Nephron (organoid): ENCODE data around the gene MPRIP.
A peak's percentile ranks its signal among the peaks of the same experiment; 100 is the strongest.
"Not testable (repeated sequence)": the region's sequence is repeated elsewhere in the genome, so short reads cannot be mapped to it uniquely, and the experiment has no call there.

Experiments
- H3K27ac Mint-ChIP-seq, 3 experiments: 2 replicates each; pipeline ENCODE4 v1.8.0; 2020; ENCODE audit warnings: mixed read lengths in 3 of 3, mild to moderate bottlenecking in 2 of 3, moderate library complexity in 1 of 3
- H3K27me3 Mint-ChIP-seq: 2 replicates; pipeline ENCODE4 v1.8.0; 2021; ENCODE audit warnings: low read depth, mild to moderate bottlenecking, moderate library complexity, mixed read lengths
- H3K36me3 Mint-ChIP-seq: 2 replicates; pipeline ENCODE4 v1.8.0; 2020; ENCODE audit warnings: low read depth, mixed read lengths
- H3K4me1 Mint-ChIP-seq: 2 replicates; pipeline ENCODE4 v1.8.0; 2020; ENCODE audit warnings: mixed read lengths
- H3K4me3 Mint-ChIP-seq, 3 experiments: 2 replicates each; pipeline ENCODE4 v1.8.0; 2020; ENCODE audit warnings: mild to moderate bottlenecking in 3 of 3, mixed read lengths in 3 of 3, moderate library complexity in 2 of 3
- H3K9me3 Mint-ChIP-seq: 2 replicates; pipeline ENCODE4 v1.8.0; 2020; ENCODE audit warnings: mixed read lengths
- TF ChIP-seq, protein P1 (sequence below), 3 experiments: fragments of 200-600 bp; sonication (generic); IDR thresholded peaks; one replicate each; pipeline ENCODE4 v1.5.0; 2021; ENCODE audit warnings: antibody characterized with exemption in 3 of 3; ENCODE audit not compliant: unreplicated experiment in 3 of 3

Gene MPRIP

DNA sequence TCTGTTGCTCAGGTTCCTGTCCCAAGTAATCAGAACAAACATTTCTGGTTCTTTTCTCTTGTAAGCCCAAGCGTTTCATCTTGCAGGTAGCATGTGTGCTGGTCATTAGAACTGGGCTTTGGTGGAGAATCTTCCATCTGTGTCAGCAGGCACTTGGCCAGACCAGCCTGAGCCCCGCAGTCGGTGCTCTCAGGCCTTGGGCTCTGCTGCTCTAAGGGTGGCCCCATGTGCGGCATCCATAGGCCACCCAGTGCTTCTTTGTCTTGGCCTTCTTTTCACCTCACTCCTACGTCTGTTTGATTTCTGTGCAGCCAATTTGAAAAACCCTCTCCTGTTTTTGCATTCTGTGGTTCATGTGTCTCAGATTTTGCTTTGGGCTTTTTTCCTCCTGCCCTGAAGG lies 112.3 kb downstream of the MPRIP start:
- H3K4me1 Mint-ChIP-seq: no peaks in the 10 kb centered on the region
- peaks cover 65% of the 10 kb centered on the region for H3K36me3 Mint-ChIP-seq
- TF ChIP-seq, protein P1, sequence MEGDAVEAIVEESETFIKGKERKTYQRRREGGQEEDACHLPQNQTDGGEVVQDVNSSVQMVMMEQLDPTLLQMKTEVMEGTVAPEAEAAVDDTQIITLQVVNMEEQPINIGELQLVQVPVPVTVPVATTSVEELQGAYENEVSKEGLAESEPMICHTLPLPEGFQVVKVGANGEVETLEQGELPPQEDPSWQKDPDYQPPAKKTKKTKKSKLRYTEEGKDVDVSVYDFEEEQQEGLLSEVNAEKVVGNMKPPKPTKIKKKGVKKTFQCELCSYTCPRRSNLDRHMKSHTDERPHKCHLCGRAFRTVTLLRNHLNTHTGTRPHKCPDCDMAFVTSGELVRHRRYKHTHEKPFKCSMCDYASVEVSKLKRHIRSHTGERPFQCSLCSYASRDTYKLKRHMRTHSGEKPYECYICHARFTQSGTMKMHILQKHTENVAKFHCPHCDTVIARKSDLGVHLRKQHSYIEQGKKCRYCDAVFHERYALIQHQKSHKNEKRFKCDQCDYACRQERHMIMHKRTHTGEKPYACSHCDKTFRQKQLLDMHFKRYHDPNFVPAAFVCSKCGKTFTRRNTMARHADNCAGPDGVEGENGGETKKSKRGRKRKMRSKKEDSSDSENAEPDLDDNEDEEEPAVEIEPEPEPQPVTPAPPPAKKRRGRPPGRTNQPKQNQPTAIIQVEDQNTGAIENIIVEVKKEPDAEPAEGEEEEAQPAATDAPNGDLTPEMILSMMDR (IDR thresholded peaks at IDR 0.05; ENCODE audit: unreplicated experiment in 3 of 3): no peak

DNA sequence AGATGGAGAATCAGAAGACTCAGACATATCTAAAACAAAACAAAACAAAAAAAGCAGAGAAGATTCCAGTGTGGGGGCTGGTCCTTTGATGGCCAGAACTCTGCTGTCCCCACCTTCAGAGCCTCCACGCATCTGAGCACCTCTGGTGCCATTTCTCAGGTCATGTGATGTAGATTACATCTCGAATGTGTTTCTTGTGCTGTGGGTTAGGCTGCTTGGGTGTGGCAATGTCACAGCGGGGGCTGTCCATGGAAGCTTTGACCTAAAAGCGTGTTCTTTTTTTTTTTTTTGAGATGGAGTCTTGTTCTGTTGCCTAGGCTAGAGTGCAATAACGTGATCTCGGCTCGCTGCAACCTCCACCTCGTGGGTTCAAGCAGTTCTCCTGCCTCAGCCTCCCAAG lies 112.7 kb downstream of the MPRIP start:
- Mint-ChIP-seq H3K27me3 (no peaks in the 10 kb centered on the region), H3K4me1 (no peaks in the 10 kb centered on the region), H3K9me3 (no peaks in the 10 kb centered on the region), H3K4me3 (no peak overlapping the region), H3K27ac (no peak overlapping the region), H3K36me3 (peaks cover 66% of the 10 kb centered on the region)
- TF ChIP-seq, protein P1 (IDR thresholded peaks at IDR 0.05; ENCODE audit: unreplicated experiment in 3 of 3): no peak

More for the DNA sequence above, 112.3 kb downstream of the MPRIP start:
- Mint-ChIP-seq H3K27me3 (no peaks in the 10 kb centered on the region), H3K27ac (no peak overlapping the region), H3K4me3 (no peak overlapping the region), H3K9me3 (no peaks in the 10 kb centered on the region)

DNA sequence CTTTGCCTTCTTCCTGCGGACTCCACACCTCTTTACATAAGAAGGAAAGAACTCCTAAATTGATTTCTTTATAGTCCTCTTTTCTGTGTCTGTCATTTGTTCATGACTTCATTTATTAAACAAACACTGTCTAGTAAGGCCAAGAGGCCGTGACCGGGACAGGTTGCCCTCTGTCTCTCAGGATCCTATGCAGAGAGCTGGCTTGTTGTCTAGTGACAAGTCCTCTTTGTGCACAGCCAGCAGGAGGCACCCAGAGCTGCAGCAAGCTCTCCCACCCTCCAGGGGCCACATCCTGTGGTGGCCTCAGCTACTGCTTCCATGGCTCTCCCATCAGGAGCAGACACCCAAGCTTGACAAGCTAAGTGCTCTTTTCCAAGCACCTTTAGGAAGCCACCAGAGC lies 113.3 kb downstream of the MPRIP start:
- Mint-ChIP-seq H3K9me3 (no peaks in the 10 kb centered on the region), H3K36me3 (peaks cover 61% of the 10 kb centered on the region)

DNA sequence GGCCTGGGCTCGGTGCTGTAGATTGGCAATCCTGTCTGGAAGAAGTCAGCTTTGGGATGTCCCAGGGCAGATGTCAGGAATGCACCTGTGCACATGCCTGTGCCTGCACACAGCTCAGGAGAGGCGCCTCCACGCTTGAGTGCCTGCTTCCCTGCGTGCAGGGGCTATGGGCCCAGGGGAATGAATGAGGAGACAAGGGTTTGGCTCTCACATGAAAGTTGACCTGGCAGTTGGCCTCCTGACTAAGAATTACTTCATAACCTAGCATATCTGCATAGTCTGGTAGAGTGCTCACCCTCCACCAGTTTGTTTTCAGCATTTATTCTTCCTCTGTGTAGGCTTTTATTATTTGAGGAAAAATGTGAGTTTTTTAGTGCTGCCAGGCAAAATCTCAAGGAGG lies 113.8 kb downstream of the MPRIP start:
- Mint-ChIP-seq H3K27me3 (no peaks in the 10 kb centered on the region), H3K9me3 (no peaks in the 10 kb centered on the region), H3K27ac (no peak overlapping the region), H3K4me1 (no peaks in the 10 kb centered on the region), H3K4me3 (no peak overlapping the region), H3K36me3 (peaks cover 59% of the 10 kb centered on the region)
- TF ChIP-seq, protein P1 (IDR thresholded peaks at IDR 0.05; ENCODE audit: unreplicated experiment in 3 of 3): no peak

More for the DNA sequence above, 113.3 kb downstream of the MPRIP start:
- TF ChIP-seq, protein P1 (IDR thresholded peaks at IDR 0.05; ENCODE audit: unreplicated experiment in 3 of 3): no peak
- Mint-ChIP-seq H3K4me1 (no peaks in the 10 kb centered on the region), H3K27ac (no peak overlapping the region), H3K27me3 (no peaks in the 10 kb centered on the region), H3K4me3 (no peak overlapping the region)

DNA sequence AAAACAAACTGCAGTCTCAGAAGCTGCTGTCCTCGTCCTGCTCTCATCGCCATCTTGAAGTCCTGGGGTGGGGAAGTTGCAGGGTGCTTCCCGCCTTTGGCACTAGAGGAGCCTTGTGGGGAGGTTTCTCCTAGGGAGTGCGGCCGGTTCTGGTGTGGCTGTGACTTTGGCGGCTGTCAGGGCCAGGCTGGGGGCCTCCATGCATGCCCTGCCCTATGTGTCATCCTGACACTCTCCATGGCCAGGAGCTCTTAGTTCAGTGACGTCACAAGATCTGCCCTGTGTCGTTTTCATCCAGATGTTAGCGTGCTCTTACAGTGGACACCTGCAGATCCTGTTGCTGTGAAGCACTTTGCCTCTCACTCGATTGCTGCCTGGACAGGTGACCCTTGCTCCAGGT lies 114.3 kb downstream of the MPRIP start:
- H3K27me3 Mint-ChIP-seq: no peaks in the 10 kb centered on the region
- no peak overlapping the region for H3K4me3 Mint-ChIP-seq
- H3K36me3 Mint-ChIP-seq: peaks cover 57% of the 10 kb centered on the region
- no peaks in the 10 kb centered on the region for H3K9me3 Mint-ChIP-seq
- TF ChIP-seq, protein P1 (IDR thresholded peaks at IDR 0.05; ENCODE audit: unreplicated experiment in 3 of 3): no peak
- H3K27ac Mint-ChIP-seq: peak overlapping the region in 1 of 3 experiments; percentile 40
- no peaks in the 10 kb centered on the region for H3K4me1 Mint-ChIP-seq

DNA sequence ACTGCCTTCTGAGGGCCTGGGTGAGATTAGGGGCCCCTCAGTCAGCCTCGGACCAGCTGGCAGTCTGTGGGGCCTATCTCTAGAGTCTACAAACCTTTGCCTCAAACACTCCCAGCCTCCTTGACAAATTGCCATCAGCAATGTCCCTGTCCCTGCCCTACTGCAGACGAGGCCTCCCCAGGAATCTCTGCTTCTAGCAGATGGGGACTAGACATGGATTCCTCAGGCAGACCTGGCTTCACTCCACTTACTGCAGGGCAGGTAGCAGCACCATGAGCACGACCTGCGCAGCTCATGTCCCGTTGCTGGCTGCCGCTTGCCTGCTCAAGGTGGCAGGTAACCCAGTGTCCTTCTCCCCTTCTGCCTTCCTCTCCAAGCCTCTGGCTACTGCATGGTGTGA lies 114.8 kb downstream of the MPRIP start:
- no peaks in the 10 kb centered on the region for H3K9me3 Mint-ChIP-seq
- TF ChIP-seq, protein P1 (IDR thresholded peaks at IDR 0.05; ENCODE audit: unreplicated experiment in 3 of 3): no peak
- H3K4me3 Mint-ChIP-seq: no peak overlapping the region
- H3K27ac Mint-ChIP-seq: peak overlapping the region in 1 of 3 experiments; percentile 40
- H3K27me3 Mint-ChIP-seq: no peaks in the 10 kb centered on the region
- H3K4me1 Mint-ChIP-seq: no peaks in the 10 kb centered on the region
- peaks cover 55% of the 10 kb centered on the region for H3K36me3 Mint-ChIP-seq

DNA sequence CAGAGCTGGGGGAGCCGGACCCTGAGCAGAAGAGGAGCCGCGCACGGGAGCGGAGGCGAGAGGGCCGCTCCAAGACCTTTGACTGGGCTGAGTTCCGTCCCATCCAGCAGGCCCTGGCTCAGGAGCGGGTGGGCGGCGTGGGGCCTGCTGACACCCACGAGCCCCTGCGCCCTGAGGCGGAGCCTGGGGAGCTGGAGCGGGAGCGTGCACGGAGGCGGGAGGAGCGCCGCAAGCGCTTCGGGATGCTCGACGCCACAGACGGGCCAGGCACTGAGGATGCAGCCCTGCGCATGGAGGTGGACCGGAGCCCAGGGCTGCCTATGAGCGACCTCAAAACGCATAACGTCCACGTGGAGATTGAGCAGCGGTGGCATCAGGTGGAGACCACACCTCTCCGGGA lies 116.2 kb downstream of the MPRIP start:
- not testable (repeated sequence) for H3K9me3 Mint-ChIP-seq, H3K27me3 Mint-ChIP-seq

More for the DNA sequence above, 116.2 kb downstream of the MPRIP start:
- not testable (repeated sequence) for H3K4me1 Mint-ChIP-seq, H3K27ac Mint-ChIP-seq, H3K4me3 Mint-ChIP-seq
- peaks cover 47% of the 10 kb centered on the region for H3K36me3 Mint-ChIP-seq
